HAP-1 (cell line): ENCODE data around the gene DEDD2.

Experiments used
- DNase-seq, 2 experiments: peaks; one replicate each; pipeline ENCODE4 v3.0.0-alpha.2; 2016 to 2020; ENCODE audit warnings: low spot score in 2 of 2
- H3K27me3 ChIP-seq: fragments of 250-450 bp; sonication (Bioruptor Pico); 2 replicates; pipeline ENCODE4 v1.5.1; 2020; ENCODE audit warnings: low read depth, mild to moderate bottlenecking, moderate library complexity
- H3K36me3 ChIP-seq: fragments of 250-450 bp; sonication (Bioruptor Pico); replicated peaks from 2 replicates; pipeline ENCODE4 v1.5.1; 2020; ENCODE audit warnings: mild to moderate bottlenecking
- H3K4me1 ChIP-seq: fragments of 250-450 bp; sonication (Bioruptor Pico); 2 replicates; pipeline ENCODE4 v1.5.1; 2020; ENCODE audit warnings: mild to moderate bottlenecking
- H3K4me3 ChIP-seq: fragments of 250-450 bp; sonication (Bioruptor Pico); 2 replicates; pipeline ENCODE4 v1.5.1; 2020; ENCODE audit warnings: mild to moderate bottlenecking, moderate library complexity
- H3K9me3 ChIP-seq: fragments of 250-450 bp; sonication (Bioruptor Pico); 2 replicates; pipeline ENCODE4 v1.5.1; 2020; ENCODE audit warnings: mild to moderate bottlenecking, moderate library complexity
- in situ Hi-C: fragments of 300-500 bp; cut with MboI; formaldehyde crosslinking; loops from 3 replicates; pipeline ENCODE4 v1.14.3; 2020; ENCODE audit warnings: low sequenced_read_pairs, inconsistent platforms, mixed read lengths

The DEDD2 gene

GRCh38 chr19:42242512-42243409, 25.3 kb upstream of the DEDD2 start, which contains the start of gene GSK3A:
Gene GSK3A (minus strand): TSS chr19:42242602. CDS start chr19:42242465, 137 bp downstream.
- H3K36me3 ChIP-seq, result peaks cover 10% of the 10 kb centered on the region

GRCh38 chr19:42242069-42242511, 24.6 kb upstream of the DEDD2 start:
- H3K4me3 ChIP-seq, result peak overlapping the region; percentile 59
- in situ Hi-C loops, result no loop called here
- H3K27me3 ChIP-seq, result no peaks in the 10 kb centered on the region
- no peak for DNase-seq
- H3K4me1 ChIP-seq, result peaks cover 8% of the 10 kb centered on the region
- peaks cover 10% of the 10 kb centered on the region for H3K36me3 ChIP-seq
- no peaks in the 10 kb centered on the region for H3K9me3 ChIP-seq

More at GRCh38 chr19:42242512-42243409, 25.3 kb upstream of the DEDD2 start, which contains the start of gene GSK3A:
- H3K4me3 ChIP-seq, result peak within 1 kb of the TSS; percentile 59
- H3K27me3 ChIP-seq, result no peaks in the 10 kb centered on the region
- peaks cover 8% of the 10 kb centered on the region for H3K4me1 ChIP-seq
- no peaks in the 10 kb centered on the region for H3K9me3 ChIP-seq
- in situ Hi-C loops, result no loop called here
- peak; percentile 97 to 98 for DNase-seq

GRCh38 chr19:42241279-42241678, 23.8 kb upstream of the DEDD2 start:
- Histone ChIP-seq H3K4me3 (peak overlapping the region; percentile 59), H3K36me3 (peaks cover 17% of the 10 kb centered on the region), H3K9me3 (no peaks in the 10 kb centered on the region), H3K4me1 (peaks cover 8% of the 10 kb centered on the region), H3K27me3 (no peaks in the 10 kb centered on the region)
- DNase-seq, result no peak
- in situ Hi-C loops, result no loop called here

- DNase-seq, result no peak
- Histone ChIP-seq H3K36me3 (peaks cover 30% of the 10 kb centered on the region), H3K9me3 (no peaks in the 10 kb centered on the region), H3K4me3 (no peak overlapping the region), H3K27me3 (no peaks in the 10 kb centered on the region), H3K4me1 (peaks cover 3% of the 10 kb centered on the region; the same call in 1 of the 2 replicates)
- in situ Hi-C loops, result no loop called here
These were observed 22.2 kb upstream of the DEDD2 start for GRCh38 chr19:42239544-42240220.

- in situ Hi-C loops, result no loop called here
- no peak for DNase-seq
- Histone ChIP-seq H3K4me1 (no peaks in the 10 kb centered on the region), H3K9me3 (no peaks in the 10 kb centered on the region), H3K36me3 (peaks cover 69% of the 10 kb centered on the region), H3K27me3 (no peaks in the 10 kb centered on the region), H3K4me3 (no peak overlapping the region)
These were observed 17.7 kb upstream of the DEDD2 start for GRCh38 chr19:42235181-42235580.

GRCh38 chr19:42234364-42234763, 16.9 kb upstream of the DEDD2 start:
- H3K4me3 ChIP-seq, result no peak overlapping the region
- in situ Hi-C loops, result no loop called here
- no peaks in the 10 kb centered on the region for H3K9me3 ChIP-seq
- no peak for DNase-seq
- H3K36me3 ChIP-seq, result peaks cover 72% of the 10 kb centered on the region
- H3K27me3 ChIP-seq, result no peaks in the 10 kb centered on the region
- H3K4me1 ChIP-seq, result no peaks in the 10 kb centered on the region

- DNase-seq, result no peak
These were observed 16.3 kb upstream of the DEDD2 start for GRCh38 chr19:42233678-42234292.

GRCh38 chr19:42233106-42233505, 15.6 kb upstream of the DEDD2 start:
- Histone ChIP-seq H3K36me3 (peaks cover 81% of the 10 kb centered on the region), H3K9me3 (no peaks in the 10 kb centered on the region), H3K27me3 (no peaks in the 10 kb centered on the region), H3K4me3 (no peak overlapping the region), H3K4me1 (no peaks in the 10 kb centered on the region)
- in situ Hi-C loops, result no loop called here
- DNase-seq, result no peak

More at GRCh38 chr19:42233678-42234292, 16.3 kb upstream of the DEDD2 start:
- Histone ChIP-seq H3K36me3 (peaks cover 76% of the 10 kb centered on the region), H3K27me3 (no peaks in the 10 kb centered on the region), H3K9me3 (no peaks in the 10 kb centered on the region), H3K4me3 (no peak overlapping the region), H3K4me1 (no peaks in the 10 kb centered on the region)
- in situ Hi-C loops, result no loop called here

- H3K4me1 ChIP-seq, result no peaks in the 10 kb centered on the region
- no peak for DNase-seq
- peaks cover 83% of the 10 kb centered on the region for H3K36me3 ChIP-seq
- no peaks in the 10 kb centered on the region for H3K9me3 ChIP-seq
- no peak overlapping the region for H3K4me3 ChIP-seq
- in situ Hi-C loops, result no loop called here
- no peaks in the 10 kb centered on the region for H3K27me3 ChIP-seq
These were observed 15.0 kb upstream of the DEDD2 start for GRCh38 chr19:42232435-42232834.

- no peak for DNase-seq
- H3K9me3 ChIP-seq, result no peaks in the 10 kb centered on the region
- no peaks in the 10 kb centered on the region for H3K4me1 ChIP-seq
- no peak overlapping the region for H3K4me3 ChIP-seq
- H3K36me3 ChIP-seq, result peaks cover 88% of the 10 kb centered on the region
- H3K27me3 ChIP-seq, result no peaks in the 10 kb centered on the region
- in situ Hi-C loops, result no loop called here
These were observed 13.1 kb upstream of the DEDD2 start for GRCh38 chr19:42230571-42230970.

GRCh38 chr19:42229855-42230351, 12.4 kb upstream of the DEDD2 start:
- Histone ChIP-seq H3K9me3 (no peaks in the 10 kb centered on the region), H3K4me3 (no peak overlapping the region), H3K36me3 (peaks cover 88% of the 10 kb centered on the region), H3K27me3 (no peaks in the 10 kb centered on the region), H3K4me1 (no peaks in the 10 kb centered on the region)
- no peak for DNase-seq
- in situ Hi-C loops, result no loop called here

- H3K4me3 ChIP-seq, result no peak overlapping the region
- DNase-seq, result no peak
- no peaks in the 10 kb centered on the region for H3K9me3 ChIP-seq
- in situ Hi-C loops, result no loop called here
- no peaks in the 10 kb centered on the region for H3K27me3 ChIP-seq
- H3K4me1 ChIP-seq, result no peaks in the 10 kb centered on the region
- peaks cover 88% of the 10 kb centered on the region for H3K36me3 ChIP-seq
These were observed 11.9 kb upstream of the DEDD2 start for GRCh38 chr19:42229301-42229854.

- Histone ChIP-seq H3K36me3 (peaks cover 83% of the 10 kb centered on the region), H3K4me1 (no peaks in the 10 kb centered on the region), H3K27me3 (no peaks in the 10 kb centered on the region), H3K4me3 (no peak overlapping the region), H3K9me3 (no peaks in the 10 kb centered on the region)
- no peak for DNase-seq
- in situ Hi-C loops, result no loop called here
These were observed 11.2 kb upstream of the DEDD2 start for GRCh38 chr19:42228641-42229040.
